Upper lobe of left lung (tissue), 6 donors: ENCODE data around the gene GPN2. TPM values are rescaled to one million over a fixed set of nuclear protein-coding genes. Genes with fewer than 3 reads are reported as not detected.
"Not testable (repeated sequence)": the region's sequence is repeated elsewhere in the genome, so short reads cannot be mapped to it uniquely, and the experiment has no call there.

ENCODE experiments used
- ATAC-seq, 2 donors: fragments of 200-7000 bp; cut with Tn5 transposase; one replicate each; pipeline ENCODE4 v1.9.1; 2022; ENCODE audit warnings: mild to moderate bottlenecking in 2 of 2, moderate library complexity in 2 of 2; ENCODE audit not compliant: low FRiP score in 2 of 2
- DNase-seq, 2 donors: peaks; one replicate each; pipeline ENCODE4 v3.0.0-alpha.2; 2019 to 2020
- H3K27ac ChIP-seq, 4 donors: fragments of 200-600 bp; sonication (generic); one replicate each; pipeline ENCODE4 v1.5.1; 2016 to 2019
- H3K27me3 ChIP-seq, 4 donors: fragments of 200-600 bp; sonication (generic); one replicate each; pipeline ENCODE4 v1.5.1; 2017 to 2019
- H3K36me3 ChIP-seq, 4 donors: fragments of 200-600 bp; sonication (generic); one replicate each; pipeline ENCODE4 v1.5.1; 2016 to 2019
- H3K4me1 ChIP-seq, 4 donors: fragments of 200-600 bp; sonication (generic); one replicate each; pipeline ENCODE4 v1.5.1; 2018 to 2019
- H3K4me3 ChIP-seq, 4 donors: fragments of 200-600 bp; sonication (generic); one replicate each; pipeline ENCODE4 v1.5.1; 2017 to 2019; ENCODE audit warnings: mild to moderate bottlenecking in 2 of 4, moderate library complexity in 1 of 4
- H3K9me3 ChIP-seq, 4 donors: fragments of 200-600 bp; sonication (generic); one replicate each; pipeline ENCODE4 v1.5.1; 2018 to 2019
- CTCF ChIP-seq, 6 experiments: fragments of 450-650 bp in 4 of 6; fragments of 200-600 bp in 2 of 6; sonication (generic) in 2 of 6; IDR thresholded peaks; one replicate each; pipeline ENCODE4 v1.5.1; 2016 to 2019; ENCODE audit warnings: antibody characterized with exemption in 6 of 6
- EP300 ChIP-seq, 4 donors: sonication (generic); formaldehyde crosslinking; IDR thresholded peaks; one replicate each; pipeline ENCODE4 v1.5.1; 2017; ENCODE audit warnings: antibody characterized with exemption in 4 of 4, control low read depth in 2 of 4
- POLR2A ChIP-seq, 4 donors: fragments of 450-650 bp; IDR thresholded peaks; one replicate each; pipeline ENCODE4 v1.5.1; 2016 to 2017; ENCODE audit warnings: antibody characterized with exemption in 4 of 4, mild to moderate bottlenecking in 2 of 4
- POLR2AphosphoS5 ChIP-seq, 2 donors: sonication (generic); formaldehyde crosslinking; IDR thresholded peaks; one replicate each; pipeline ENCODE4 v1.5.1; 2017; ENCODE audit warnings: antibody characterized with exemption in 2 of 2
- WGBS, 2 donors: methylation state at CpG; one replicate each; pipeline ENCODE4 v1.1.5; 2017 to 2018; 5-methylcytosine and 5-hydroxymethylcytosine counted together
- total RNA-seq, 6 donors: library from RNA; depleted of rRNA in 4 of 6; stranded (reverse); fragments of >200 nt in 4 of 6; gene quantifications; one replicate each; pipeline versions ENCODE4 v1.1.0 to v1.2.1, GENCODE V29; 2016 to 2021
- donor health status: DM: no; HTN: no; CAD: no; lungs with moderate emphysema.
- donor health status: DM: no; HTN: yes; CAD: no; lungs with severe emphysema.

The GPN2 gene
- total RNA-seq, 6 donors from 2014 or later, result 10.1 to 29.6 (median 18.5) TPM

- DNase-seq (no peak), ATAC-seq (no peak)
- Histone ChIP-seq H3K4me3 (no peak overlapping the region), H3K27ac (no peak overlapping the region), H3K4me1 (peaks cover 0 to 5% (median 0%) of the 10 kb centered on the region in 4 donors), H3K36me3 (peaks cover 17 to 92% (median 74%) of the 10 kb centered on the region in 4 donors), H3K27me3 (no peaks in the 10 kb centered on the region), H3K9me3 (no peaks in the 10 kb centered on the region)
- TF ChIP-seq CTCF (IDR thresholded peaks at IDR 0.05), result no peak
- no peak for TF ChIP-seq POLR2AphosphoS5 (IDR thresholded peaks at IDR 0.05)
- no peak for TF ChIP-seq EP300 (IDR thresholded peaks at IDR 0.05)
- TF ChIP-seq POLR2A (IDR thresholded peaks at IDR 0.05), result no peak
- WGBS, 2 donors, result 78 to 85% methylated on average over 7 to 9 of the region's 9 CpGs
Observed at GRCh38 chr1:26852701-26853100, 37.4 kb downstream of the GPN2 start.

- H3K27ac ChIP-seq, result no peak overlapping the region
- no peak for TF ChIP-seq POLR2AphosphoS5 (IDR thresholded peaks at IDR 0.05)
- TF ChIP-seq POLR2A (IDR thresholded peaks at IDR 0.05), result no peak
- no peak for TF ChIP-seq EP300 (IDR thresholded peaks at IDR 0.05)
- no peak for TF ChIP-seq CTCF (IDR thresholded peaks at IDR 0.05)
- no peak for ATAC-seq
- DNase-seq, result no peak
- peaks cover 17 to 92% (median 77%) of the 10 kb centered on the region in 4 donors for H3K36me3 ChIP-seq
- H3K4me1 ChIP-seq, result peaks cover 0 to 5% (median 0%) of the 10 kb centered on the region in 4 donors
- H3K4me3 ChIP-seq, result no peak overlapping the region
- no peaks in the 10 kb centered on the region for H3K9me3 ChIP-seq
- no peaks in the 10 kb centered on the region for H3K27me3 ChIP-seq
- WGBS, 2 donors, result 95% methylated on average over 10 to 12 of the region's 12 CpGs
Observed at GRCh38 chr1:26851106-26851684, 38.9 kb downstream of the GPN2 start.

- Histone ChIP-seq H3K27ac (peak overlapping the region in 2 of 4 donors; percentile 38 to 67), H3K4me1 (peaks cover 0 to 9% (median 0%) of the 10 kb centered on the region in 4 donors), H3K9me3 (no peaks in the 10 kb centered on the region), H3K36me3 (peaks cover 14 to 78% (median 63%) of the 10 kb centered on the region in 4 donors), H3K27me3 (no peaks in the 10 kb centered on the region), H3K4me3 (no peak overlapping the region)
- ATAC-seq, result peak; percentile 46 to 80
- DNase-seq, result peak; percentile 85 to 86
- 75 to 83% methylated on average over 8 to 10 of the region's 10 CpGs for WGBS, 2 donors
- TF ChIP-seq POLR2AphosphoS5 (IDR thresholded peaks at IDR 0.05), result peak; percentile 36 to 37
- no peak for TF ChIP-seq CTCF (IDR thresholded peaks at IDR 0.05)
Observed at GRCh38 chr1:26848941-26849774, 40.9 kb downstream of the GPN2 start.

- WGBS, 2 donors, result 96 to 97% methylated on average over 7 to 10 of the region's 10 CpGs
Observed at GRCh38 chr1:26848499-26848898, 41.6 kb downstream of the GPN2 start.

GRCh38 chr1:26847826-26848225 lies 42.3 kb downstream of the GPN2 start:
- not testable (repeated sequence) for H3K9me3 ChIP-seq, ATAC-seq, DNase-seq, H3K27me3 ChIP-seq, H3K4me3 ChIP-seq, H3K4me1 ChIP-seq
- peaks cover 14 to 80% (median 55%) of the 10 kb centered on the region in 4 donors for H3K36me3 ChIP-seq
- peak overlapping the region in 1 of 4 donors; percentile 10 for H3K27ac ChIP-seq
- WGBS, 2 donors, result 94 to 99% methylated on average over 6 of the region's 6 CpGs

More at GRCh38 chr1:26848499-26848898, 41.6 kb downstream of the GPN2 start:
- Histone ChIP-seq H3K36me3 (peaks cover 14 to 78% (median 57%) of the 10 kb centered on the region in 4 donors), H3K4me3 (no peak overlapping the region), H3K27ac (peak overlapping the region in 2 of 4 donors; percentile 38 to 67), H3K27me3 (no peaks in the 10 kb centered on the region), H3K9me3 (no peaks in the 10 kb centered on the region), H3K4me1 (peaks cover 0 to 9% (median 0%) of the 10 kb centered on the region in 4 donors)
- no peak for ATAC-seq
- no peak for TF ChIP-seq POLR2AphosphoS5 (IDR thresholded peaks at IDR 0.05)
- no peak for TF ChIP-seq EP300 (IDR thresholded peaks at IDR 0.05)
- TF ChIP-seq CTCF (IDR thresholded peaks at IDR 0.05), result no peak
- no peak for TF ChIP-seq POLR2A (IDR thresholded peaks at IDR 0.05)
- no peak for DNase-seq
